Vagina (tissue), 2 donors: ENCODE data around the gene MARVELD3.

ENCODE experiments used
- CTCF ChIP-seq, 3 experiments: fragments of 450-650 bp in 2 of 3; fragments of 200-600 bp in 1 of 3; sonication (generic) in 1 of 3; IDR thresholded peaks; one replicate each; pipeline ENCODE4 v1.5.1; 2017 to 2019; ENCODE audit warnings: antibody characterized with exemption in 3 of 3, mild to moderate bottlenecking in 2 of 3, moderate library complexity in 2 of 3
- POLR2A ChIP-seq, 2 donors: fragments of 450-650 bp; IDR thresholded peaks; one replicate each; pipeline ENCODE4 v1.6.1; 2017; ENCODE audit warnings: antibody characterized with exemption in 2 of 2, mild to moderate bottlenecking in 2 of 2, moderate library complexity in 2 of 2
- POLR2AphosphoS5 ChIP-seq, 2 donors: sonication (generic); formaldehyde crosslinking; IDR thresholded peaks; one replicate each; pipeline ENCODE4 v1.9.0; 2017; ENCODE audit warnings: antibody characterized with exemption in 2 of 2, mild to moderate bottlenecking in 2 of 2, low read depth in 1 of 2; ENCODE audit not compliant: insufficient read depth in 1 of 2

- TF ChIP-seq CTCF (IDR thresholded peaks at IDR 0.05) (no peak), POLR2A (IDR thresholded peaks at IDR 0.05) (no peak), POLR2AphosphoS5 (IDR thresholded peaks at IDR 0.05; ENCODE audit: insufficient read depth in 1 of 2, low read depth in 1 of 2) (no peak)
These were observed 45.2 kb downstream of the MARVELD3 start for GRCh38 chr16:71671165-71671564.
